Stromal cell of bone marrow (primary cell): ENCODE results near the gene ADD1.

Experiments used
- DNase-seq: peaks from one replicate; pipeline ENCODE4 v3.0.0-alpha.2; 2012; ENCODE audit warnings: low read depth

Gene ADD1

GRCh38 chr4:2860391-2861348 is 17.0 kb downstream of the ADD1 start:
- DNase-seq, result no peak

GRCh38 chr4:2861631-2862436 is 18.2 kb downstream of the ADD1 start:
- no peak for DNase-seq

GRCh38 chr4:2862528-2862927 is 18.9 kb downstream of the ADD1 start:
- DNase-seq, result no peak

GRCh38 chr4:2863649-2864048 is 20.0 kb downstream of the ADD1 start:
- DNase-seq, result no peak

GRCh38 chr4:2865196-2865780 is 21.6 kb downstream of the ADD1 start:
- no peak for DNase-seq

- no peak for DNase-seq
These were observed 22.7 kb downstream of the ADD1 start for GRCh38 chr4:2866160-2866861.

GRCh38 chr4:2866891-2867290 is 23.2 kb downstream of the ADD1 start:
- no peak for DNase-seq

GRCh38 chr4:2867758-2868491 is 24.3 kb downstream of the ADD1 start:
- no peak for DNase-seq

- DNase-seq, result no peak
These were observed 25.3 kb downstream of the ADD1 start for GRCh38 chr4:2868877-2869487.

- DNase-seq, result no peak
These were observed 26.0 kb downstream of the ADD1 start for GRCh38 chr4:2869659-2870058.

- no peak for DNase-seq
These were observed 26.4 kb downstream of the ADD1 start for GRCh38 chr4:2870082-2870481.

GRCh38 chr4:2871466-2871865 is 27.8 kb downstream of the ADD1 start:
- no peak for DNase-seq

GRCh38 chr4:2871911-2872310 is 28.3 kb downstream of the ADD1 start:
- no peak for DNase-seq

GRCh38 chr4:2873329-2873728 is 29.7 kb downstream of the ADD1 start:
- no peak for DNase-seq

- DNase-seq, result no peak
These were observed 31.2 kb downstream of the ADD1 start for GRCh38 chr4:2874861-2875260.

GRCh38 chr4:2875556-2875955 is 31.9 kb downstream of the ADD1 start:
- DNase-seq, result no peak

- DNase-seq, result no peak
These were observed 34.7 kb downstream of the ADD1 start for GRCh38 chr4:2878346-2878745.

- DNase-seq, result no peak
These were observed 35.4 kb downstream of the ADD1 start for GRCh38 chr4:2879026-2879425.

- DNase-seq, result no peak
These were observed 37.8 kb downstream of the ADD1 start for GRCh38 chr4:2881431-2881830.

- no peak for DNase-seq
These were observed 38.7 kb downstream of the ADD1 start for GRCh38 chr4:2882341-2882740.

GRCh38 chr4:2886161-2886560 is 42.5 kb downstream of the ADD1 start:
- DNase-seq, result no peak
